H1 (cell line): Measurements from ENCODE around the gene SLC39A11. TPM values are rescaled to one million over a fixed set of nuclear protein-coding genes. Genes with fewer than 3 reads are reported as not detected.

ENCODE experiments used
- CTCF ChIA-PET: fragments of 300-600 bp; sonication (Branson Sonifier 250); formaldehyde crosslinking; loops from one replicate; lab custom pipeline; 2021; ENCODE audit not compliant: partially characterized antibody; lab: Charles Lee
- POLR2A ChIA-PET: fragments of 300-600 bp; sonication (Branson Sonifier 250); formaldehyde crosslinking; loops from one replicate; lab custom pipeline; 2021; ENCODE audit warnings: inconsistent platforms; ENCODE audit not compliant: partially characterized antibody; lab: Charles Lee
- DNase-seq, 2 experiments: peaks; one replicate each; pipeline versions ENCODE4 v3.0.0 to v3.0.0-alpha.2; 2010 to 2022; ENCODE audit warnings: low spot score in 2 of 2, low read depth in 1 of 2, mixed read lengths in 1 of 2
- FAIRE-seq: peaks from 2 replicates; lab custom pipeline; 2011; peaks lifted over from hg19 to GRCh38; lab: Jason Lieb, UNC
- H2AFZ ChIP-seq: 2 replicates; pipeline ENCODE4 v1.8.1; 2012; ENCODE audit warnings: low read length, inconsistent platforms
- H2AK5ac ChIP-seq: 2 replicates; pipeline ENCODE4 v1.6.1; 2013; ENCODE audit warnings: low read depth, low read length
- H2BK120ac ChIP-seq: replicated peaks from 2 replicates; pipeline ENCODE3; 2013; ENCODE audit warnings: low read depth, low read length, inconsistent platforms
- H2BK12ac ChIP-seq: 2 replicates; pipeline ENCODE4 v1.6.1; 2013; ENCODE audit warnings: low read depth, low read length
- H2BK15ac ChIP-seq: 2 replicates; pipeline ENCODE4 v1.6.1; 2013; ENCODE audit warnings: low read length
- H2BK20ac ChIP-seq: 2 replicates; pipeline ENCODE4 v1.6.1; 2013; ENCODE audit warnings: low read length
- H2BK5ac ChIP-seq: 2 replicates; pipeline ENCODE4 v1.6.1; 2013; ENCODE audit warnings: low read depth, low read length
- H3K14ac ChIP-seq: 2 replicates; pipeline ENCODE4 v1.6.1; 2013; ENCODE audit warnings: inconsistent platforms; ENCODE audit not compliant: insufficient read length
- H3K18ac ChIP-seq: 2 replicates; pipeline ENCODE4 v1.6.1; 2013; ENCODE audit warnings: low read length; ENCODE audit errors: extremely low read depth
- H3K23ac ChIP-seq: 2 replicates; pipeline ENCODE4 v1.6.1; 2013; ENCODE audit warnings: inconsistent platforms; ENCODE audit not compliant: insufficient read length
- H3K23me2 ChIP-seq: 2 replicates; pipeline ENCODE4 v1.6.1; 2013; ENCODE audit warnings: low read depth, low read length
- H3K27ac ChIP-seq: 2 replicates; pipeline ENCODE4 v1.6.1; 2011; ENCODE audit warnings: low read depth, low read length, inconsistent platforms
- H3K27me3 ChIP-seq, 4 experiments: replicated peaks in 1 of 4; 1 replicate in 1 of 4; 2 replicates in 3 of 4; pipeline versions ENCODE4 v1.6.1 to v1.8.1; 2011 to 2013; ENCODE audit warnings: low read length in 3 of 4, mild to moderate bottlenecking in 3 of 4, inconsistent platforms in 2 of 4, mixed read lengths in 2 of 4, moderate library complexity in 1 of 4; ENCODE audit not compliant: control insufficient read depth in 3 of 4, insufficient read depth in 3 of 4; ENCODE audit errors: extremely low read depth in 1 of 4
- H3K36me3 ChIP-seq, 4 experiments: 2 replicates each; pipeline versions ENCODE4 v1.6.1 to v1.8.1; 2011 to 2013; ENCODE audit warnings: mild to moderate bottlenecking in 4 of 4, low read length in 3 of 4, moderate library complexity in 2 of 4, control low read depth in 1 of 4, inconsistent platforms in 1 of 4; ENCODE audit not compliant: insufficient read depth in 4 of 4, control insufficient read depth in 2 of 4
- H3K4ac ChIP-seq: replicated peaks from 2 replicates; pipeline ENCODE3; 2013; ENCODE audit warnings: low read length, low read depth, mixed read lengths, inconsistent platforms; ENCODE audit not compliant: insufficient read length
- H3K4me1 ChIP-seq, 4 experiments: replicated peaks in 1 of 4; 1 replicate in 1 of 4; 2 replicates in 3 of 4; pipeline versions ENCODE4 v1.6.1 to v1.8.1; 2011 to 2013; ENCODE audit warnings: low read length in 3 of 4, inconsistent platforms in 2 of 4, mixed read lengths in 1 of 4; ENCODE audit not compliant: insufficient read depth in 4 of 4, control insufficient read depth in 3 of 4
- H3K4me2 ChIP-seq, 2 experiments: 2 replicates each; pipeline versions ENCODE4 v1.6.1 to v1.8.1; 2011 to 2013; ENCODE audit warnings: low read depth in 2 of 2, low read length in 2 of 2, control low read depth in 1 of 2, inconsistent platforms in 1 of 2, mild to moderate bottlenecking in 1 of 2; ENCODE audit not compliant: insufficient read depth in 1 of 2
- H3K4me3 ChIP-seq, 4 experiments: fragments of 200-600, 300-600 bp in 1 of 4; sonication (generic), shearing (Covaris generic), sonication (Bioruptor Twin) in 1 of 4; 2 replicates each; pipeline versions ENCODE4 v1.5.1 to v1.8.1; 2011 to 2016; ENCODE audit warnings: low read length in 4 of 4, low read depth in 3 of 4, control low read depth in 2 of 4, inconsistent platforms in 2 of 4, mild to moderate bottlenecking in 2 of 4, mixed read lengths in 1 of 4, moderate library complexity in 1 of 4; ENCODE audit not compliant: insufficient read depth in 2 of 4; ENCODE audit errors: extremely low read depth in 1 of 4
- H3K56ac ChIP-seq: replicated peaks from 2 replicates; pipeline ENCODE3; 2013; ENCODE audit warnings: low read depth, mild to moderate bottlenecking, mixed read lengths, low read length, inconsistent platforms; ENCODE audit not compliant: insufficient read length
- H3K79me1 ChIP-seq: 2 replicates; pipeline ENCODE4 v1.6.1; 2013; ENCODE audit warnings: low read depth, low read length, control low read depth
- H3K79me2 ChIP-seq, 2 experiments: 2 replicates each; pipeline versions ENCODE4 v1.6.1 to v1.8.1; 2012 to 2013; ENCODE audit warnings: low read length in 2 of 2, mild to moderate bottlenecking in 2 of 2, inconsistent platforms in 1 of 2; ENCODE audit not compliant: insufficient read depth in 2 of 2, control insufficient read depth in 1 of 2
- H3K9ac ChIP-seq, 4 experiments: replicated peaks in 1 of 4; 1 replicate in 1 of 4; 2 replicates in 3 of 4; pipeline versions ENCODE4 v1.6.1 to v1.8.1; 2011 to 2013; ENCODE audit warnings: low read depth in 3 of 4, low read length in 3 of 4, control low read depth in 2 of 4, mild to moderate bottlenecking in 2 of 4, moderate library complexity in 2 of 4, inconsistent platforms in 1 of 4; ENCODE audit errors: extremely low read depth in 1 of 4
- H3K9me3 ChIP-seq, 2 experiments: 2 replicates each; pipeline versions ENCODE4 v1.6.1 to v1.8.1; 2012 to 2013; ENCODE audit warnings: mild to moderate bottlenecking in 2 of 2, moderate library complexity in 2 of 2, control low read depth in 1 of 2, inconsistent platforms in 1 of 2, low read depth in 1 of 2, low read length in 1 of 2, mixed read lengths in 1 of 2; ENCODE audit not compliant: insufficient read depth in 2 of 2
- H4K20me1 ChIP-seq, 2 experiments: replicated peaks in 1 of 2; 2 replicates each; pipeline versions ENCODE3 to v1.8.1; 2011 to 2013; ENCODE audit warnings: inconsistent platforms in 2 of 2, low read length in 2 of 2, mild to moderate bottlenecking in 1 of 2; ENCODE audit not compliant: insufficient read depth in 2 of 2, control insufficient read depth in 1 of 2
- H4K5ac ChIP-seq: 2 replicates; pipeline ENCODE4 v1.6.1; 2013; ENCODE audit warnings: low read length, low read depth, mixed read lengths, inconsistent platforms; ENCODE audit not compliant: insufficient read length
- H4K8ac ChIP-seq: 2 replicates; pipeline ENCODE4 v1.8.0; 2013; ENCODE audit warnings: mild to moderate bottlenecking, moderate library complexity, low read length, inconsistent platforms; ENCODE audit not compliant: insufficient read depth; ENCODE audit errors: extremely low read depth
- H4K91ac ChIP-seq: replicated peaks from 2 replicates; pipeline ENCODE3; 2013; ENCODE audit warnings: low read length, mixed read lengths, inconsistent platforms; ENCODE audit not compliant: insufficient read length
- ASH2L ChIP-seq: fragments of 200-600, 300-600 bp; sonication (generic); IDR thresholded peaks from one replicate; pipeline ENCODE4 v1.7.1; 2017; ENCODE audit warnings: low read length
- BCL11A ChIP-seq, 2 experiments: IDR thresholded peaks; one replicate each; pipeline ENCODE4 v1.6.1; 2011; ENCODE audit warnings: low read depth in 2 of 2, low read length in 2 of 2, mild to moderate bottlenecking in 2 of 2
- FOSL1 ChIP-seq: IDR thresholded peaks from 2 replicates; pipeline ENCODE4 v1.6.1; 2011; ENCODE audit warnings: mild to moderate bottlenecking, low read depth, low read length, moderate library complexity; ENCODE audit not compliant: insufficient read depth
- POLR2A ChIP-seq, 2 experiments: IDR thresholded peaks; 1 replicate in 1 of 2; 2 replicates in 1 of 2; pipeline ENCODE4 v1.6.1; 2011; ENCODE audit warnings: low read depth in 2 of 2, low read length in 2 of 2, mild to moderate bottlenecking in 2 of 2; ENCODE audit errors: control extremely low read depth in 1 of 2
- POU5F1 ChIP-seq: IDR thresholded peaks from 2 replicates; pipeline ENCODE4 v1.6.1; 2011; ENCODE audit warnings: low read depth, mild to moderate bottlenecking, low read length, moderate library complexity
- SIN3A ChIP-seq, 2 experiments: IDR thresholded peaks in 1 of 2; conservative IDR thresholded peaks in 1 of 2; 2 replicates each; pipeline ENCODE4 v1.6.1; 2011 to 2012; ENCODE audit warnings: low read length in 2 of 2, improper control_type of control experiment in 1 of 2, low read depth in 1 of 2, mild to moderate bottlenecking in 1 of 2
- SP4 ChIP-seq: IDR thresholded peaks from 2 replicates; pipeline ENCODE4 v1.6.1; 2012; ENCODE audit warnings: low read length, inconsistent platforms
- SUZ12 ChIP-seq: fragments of 200-600 bp; sonication (generic); IDR thresholded peaks from 2 replicates; pipeline ENCODE4 v1.6.1; 2012; ENCODE audit warnings: mild to moderate bottlenecking, inconsistent platforms, low read length, moderate library complexity, mixed read lengths
- TAF7 ChIP-seq: optimal IDR thresholded peaks from 2 replicates; pipeline ENCODE3; 2011; ENCODE audit warnings: low read depth, mild to moderate bottlenecking, inconsistent platforms, low read length, moderate library complexity, borderline replicate concordance
- YY1 ChIP-seq: IDR thresholded peaks from 2 replicates; pipeline ENCODE4 v1.6.1; 2011; ENCODE audit warnings: low read depth, mild to moderate bottlenecking, low read length
- ZNF274 ChIP-seq: IDR thresholded peaks from 2 replicates; pipeline ENCODE4 v1.7.0; 2012; ENCODE audit warnings: low read length, borderline replicate concordance; ENCODE audit errors: extremely low read depth
- WGBS, 2 experiments: shearing (Covaris generic) in 1 of 2; methylation state at CpG; one replicate each; pipeline versions ENCODE4 v1.1.6 to v1.1.7; 2013 to 2015; ENCODE audit warnings: low lambda C conversion rate in 2 of 2, mixed read lengths in 2 of 2, inconsistent platforms in 1 of 2, low coverage in 1 of 2, missing lambda C conversion rate in 1 of 2; ENCODE audit not compliant: insufficient replicate concordance in 2 of 2, insufficient coverage in 1 of 2, insufficient read length in 1 of 2; ENCODE audit errors: extremely low coverage in 1 of 2, missing lambda C conversion rate in 1 of 2; 5-methylcytosine and 5-hydroxymethylcytosine counted together
- polyA plus RNA-seq, 7 experiments: library from polyadenylated mRNA; depleted of rRNA in 3 of 7; stranded (reverse) in 5 of 7; unstranded in 2 of 7; fragments of >200 nt in 5 of 7; fragments of 200-250 nt in 2 of 7; gene quantifications; 1 replicate in 5 of 7; 2 replicates in 1 of 7; 4 replicates in 1 of 7; pipeline versions ENCODE4 v1.2.1 to v1.2.3, GENCODE V29; 2011 to 2013; ENCODE audit warnings: missing spikeins in 2 of 7, mixed read lengths in 2 of 7
- total RNA-seq: library from RNA; stranded (reverse); fragmentation: NEBNext Ultra II Directional; extraction: Animal tissue kit (Norgen Biotek cat#: 25700); gene quantifications from 2 replicates; pipeline ENCODE4 v1.2.1, GENCODE V29; 2021
- TF ChIP-seq, protein P1 (sequence below): IDR thresholded peaks from 2 replicates; pipeline ENCODE4 v1.6.1; 2012; ENCODE audit warnings: inconsistent platforms
- TF ChIP-seq, protein P2 (sequence below): IDR thresholded peaks from 2 replicates; pipeline ENCODE4 v1.6.1; 2012; ENCODE audit warnings: inconsistent platforms
- TF ChIP-seq, protein P3 (sequence below): IDR thresholded peaks from 2 replicates; pipeline ENCODE4 v1.6.1; 2011; ENCODE audit warnings: low read depth, mild to moderate bottlenecking, low read length; ENCODE audit not compliant: insufficient read depth

The SLC39A11 gene
- total and polyA plus RNA-seq, 2 of the 8 experiments (the other 6 are each of a cell fraction or from before 2014, with no cell fraction given): 12.2 to 19.6 TPM

DNA sequence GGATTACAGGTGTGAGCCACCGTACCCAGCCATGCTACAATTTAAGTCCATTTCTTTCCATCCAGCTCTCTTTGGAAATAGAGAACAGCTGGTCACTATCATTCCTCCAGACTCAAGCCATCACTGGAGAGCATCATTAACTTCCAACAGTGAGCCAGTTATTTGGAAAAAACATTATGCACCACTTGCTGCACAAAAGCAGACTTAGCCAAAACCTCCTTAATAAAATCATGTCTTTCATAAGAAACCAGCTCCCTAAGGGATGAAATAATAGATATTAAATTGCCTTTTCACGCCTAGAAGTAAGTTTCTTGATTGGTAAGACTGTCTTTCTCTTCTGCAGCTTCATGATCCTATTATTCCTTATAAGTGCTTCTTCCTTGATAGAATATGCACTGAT lies 17.9 kb downstream of the SLC39A11 start:
- Histone ChIP-seq H2BK12ac (no peak overlapping the region), H3K4me2 (no peak overlapping the region), H3K4ac (no peak overlapping the region), H3K9me3 (no peaks in the 10 kb centered on the region), H3K14ac (no peak overlapping the region), H2BK120ac (no peak overlapping the region), H3K4me1 (no peaks in the 10 kb centered on the region), H2BK15ac (no peak overlapping the region), H3K23me2 (no peaks in the 10 kb centered on the region), H3K36me3 (no peaks in the 10 kb centered on the region), H4K20me1 (no peaks in the 10 kb centered on the region), H3K4me3 (no peak overlapping the region), H3K27ac (no peak overlapping the region), H3K27me3 (no peaks in the 10 kb centered on the region), H3K23ac (no peak overlapping the region), H2AFZ (no peak overlapping the region), H4K8ac (no peak overlapping the region), H3K79me1 (no peaks in the 10 kb centered on the region), H3K79me2 (no peaks in the 10 kb centered on the region), H2AK5ac (no peak overlapping the region), H3K56ac (no peak overlapping the region), H2BK5ac (no peak overlapping the region), H3K9ac (no peak overlapping the region), H4K5ac (no peak overlapping the region), H4K91ac (no peak overlapping the region), H3K18ac (no peak overlapping the region), H2BK20ac (no peak overlapping the region)
- CTCF ChIA-PET: interaction anchor here (1.2 to 1.9 kb wide), 3 partner anchors 11 to 124 kb away, joined by 3 to 6 read pairs (median 3); no protein-coding TSS in a partner anchor
- POLR2A ChIA-PET: no interaction called here
- FAIRE-seq: no peak
- 84% methylated on average over 2 of the region's 2 CpGs; no CpG with 5 or more reads in 1 of the 2 experiments for WGBS, 2 experiments
- DNase-seq: no peak
- TF ChIP-seq TAF7: no peak
- TF ChIP-seq FOSL1: no peak
- TF ChIP-seq ZNF274: no peak
- TF ChIP-seq ASH2L: no peak
- no peak for TF ChIP-seq SP4
- TF ChIP-seq, protein P1, sequence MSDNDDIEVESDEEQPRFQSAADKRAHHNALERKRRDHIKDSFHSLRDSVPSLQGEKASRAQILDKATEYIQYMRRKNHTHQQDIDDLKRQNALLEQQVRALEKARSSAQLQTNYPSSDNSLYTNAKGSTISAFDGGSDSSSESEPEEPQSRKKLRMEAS: no peak
- no peak for TF ChIP-seq SUZ12
- no peak for TF ChIP-seq POU5F1
- TF ChIP-seq, protein P2, sequence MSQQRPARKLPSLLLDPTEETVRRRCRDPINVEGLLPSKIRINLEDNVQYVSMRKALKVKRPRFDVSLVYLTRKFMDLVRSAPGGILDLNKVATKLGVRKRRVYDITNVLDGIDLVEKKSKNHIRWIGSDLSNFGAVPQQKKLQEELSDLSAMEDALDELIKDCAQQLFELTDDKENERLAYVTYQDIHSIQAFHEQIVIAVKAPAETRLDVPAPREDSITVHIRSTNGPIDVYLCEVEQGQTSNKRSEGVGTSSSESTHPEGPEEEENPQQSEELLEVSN: no peak
- no peak for TF ChIP-seq BCL11A (IDR thresholded peaks at IDR 0.05; ENCODE audit: low read depth in 2 of 2, low read length in 2 of 2)
- TF ChIP-seq, protein P3, sequence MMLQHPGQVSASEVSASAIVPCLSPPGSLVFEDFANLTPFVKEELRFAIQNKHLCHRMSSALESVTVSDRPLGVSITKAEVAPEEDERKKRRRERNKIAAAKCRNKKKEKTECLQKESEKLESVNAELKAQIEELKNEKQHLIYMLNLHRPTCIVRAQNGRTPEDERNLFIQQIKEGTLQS: no peak
- TF ChIP-seq POLR2A (IDR thresholded peaks at IDR 0.05; ENCODE audit: control extremely low read depth in 1 of 2, low read depth in 2 of 2, low read length in 2 of 2): no peak
- no peak for TF ChIP-seq YY1
- no peak for TF ChIP-seq SIN3A (conservative IDR thresholded peaks at IDR 0.05 in 1 of 2, IDR thresholded peaks at IDR 0.05 in 1 of 2; ENCODE audit: low read depth in 1 of 2, low read length in 2 of 2)
